AG04450 (cell line): Measurements from ENCODE around the gene NDUFAF4. TPM values are rescaled to one million over a fixed set of nuclear protein-coding genes. Genes with fewer than 3 reads are reported as not detected.

ENCODE experiments used
- CTCF ChIA-PET: fragments of 300-600, 350-600 bp; formaldehyde crosslinking; extraction: SDS; loops from one replicate; lab custom pipeline; 2022; ENCODE audit warnings: antibody characterized with exemption, inconsistent platforms; lab: Charles Lee
- POLR2A ChIA-PET: fragments of 350-600 bp; formaldehyde crosslinking; extraction: SDS; loops from one replicate; lab custom pipeline; 2021; ENCODE audit warnings: antibody characterized with exemption, inconsistent platforms; lab: Yijun Ruan, JAX
- DNase-seq: peaks from one replicate; pipeline ENCODE4 v3.0.0-alpha.2; 2011; ENCODE audit warnings: low read depth, low spot score
- H3K27ac ChIP-seq: one replicate; pipeline ENCODE4 v1.5.1; 2012; ENCODE audit warnings: low read depth, low read length, control low read depth
- H3K27me3 ChIP-seq: one replicate; pipeline ENCODE4 v1.6.0; 2012; ENCODE audit warnings: low read length; ENCODE audit not compliant: control insufficient read depth, insufficient read depth
- H3K4me3 ChIP-seq: 2 replicates; pipeline ENCODE4 v1.5.1; 2011; ENCODE audit warnings: mild to moderate bottlenecking, low read depth, low read length, control low read depth
- H3K9me3 ChIP-seq: 2 replicates; pipeline ENCODE4 v1.5.1; 2012; ENCODE audit warnings: low read length; ENCODE audit not compliant: control insufficient read depth, insufficient read depth
- CTCF ChIP-seq: IDR thresholded peaks from 2 replicates; pipeline ENCODE4 v1.5.1; 2011; ENCODE audit warnings: low read depth, low read length, control low read depth, inconsistent platforms
- polyA plus RNA-seq: library from polyadenylated mRNA; depleted of rRNA; stranded (reverse); fragments of >200 nt; gene quantifications from 2 replicates; pipeline ENCODE4 v1.2.3, GENCODE V29; 2011

Gene NDUFAF4
- polyA plus RNA-seq, 1 experiment: 32.5 TPM

GRCh38 chr6:96940322-96940721, 42.6 kb upstream of the NDUFAF4 start:
- no peak for TF ChIP-seq CTCF
- Histone ChIP-seq H3K27ac (no peak overlapping the region), H3K4me3 (no peak overlapping the region), H3K9me3 (no peaks in the 10 kb centered on the region), H3K27me3 (no peaks in the 10 kb centered on the region)
- ChIA-PET CTCF (no interaction called here), POLR2A (no interaction called here)
- no peak for DNase-seq

GRCh38 chr6:96939007-96939805, 41.5 kb upstream of the NDUFAF4 start:
- no peaks in the 10 kb centered on the region for H3K27me3 ChIP-seq
- ChIA-PET CTCF (no interaction called here), POLR2A (no interaction called here)
- no peak for DNase-seq
- H3K27ac ChIP-seq: no peak overlapping the region
- H3K9me3 ChIP-seq: no peaks in the 10 kb centered on the region
- no peak for TF ChIP-seq CTCF
- H3K4me3 ChIP-seq: no peak overlapping the region

GRCh38 chr6:96934087-96934486, 36.4 kb upstream of the NDUFAF4 start:
- CTCF ChIA-PET: no interaction called here
- POLR2A ChIA-PET: no interaction called here

GRCh38 chr6:96931198-96931597, 33.5 kb upstream of the NDUFAF4 start:
- CTCF ChIA-PET: no interaction called here
- TF ChIP-seq CTCF: no peak

More at GRCh38 chr6:96934087-96934486, 36.4 kb upstream of the NDUFAF4 start:
- TF ChIP-seq CTCF: no peak
- Histone ChIP-seq H3K27me3 (peaks cover 3% of the 10 kb centered on the region), H3K4me3 (no peak overlapping the region), H3K27ac (no peak overlapping the region), H3K9me3 (no peaks in the 10 kb centered on the region)
- DNase-seq: no peak

GRCh38 chr6:96929741-96930140, 32.0 kb upstream of the NDUFAF4 start:
- H3K27me3 ChIP-seq: peaks cover 23% of the 10 kb centered on the region
- POLR2A ChIA-PET: interaction anchor here (0.6 kb wide), 1 partner anchor 229 kb away, joined by 3 read pairs; no protein-coding TSS in a partner anchor

More at GRCh38 chr6:96931198-96931597, 33.5 kb upstream of the NDUFAF4 start:
- no peaks in the 10 kb centered on the region for H3K9me3 ChIP-seq
- no peak for DNase-seq
- POLR2A ChIA-PET: no interaction called here
- H3K4me3 ChIP-seq: no peak overlapping the region
- no peak overlapping the region for H3K27ac ChIP-seq
- peaks cover 15% of the 10 kb centered on the region for H3K27me3 ChIP-seq

More at GRCh38 chr6:96929741-96930140, 32.0 kb upstream of the NDUFAF4 start:
- DNase-seq: no peak
- no peak overlapping the region for H3K27ac ChIP-seq
- H3K4me3 ChIP-seq: no peak overlapping the region
- CTCF ChIA-PET: no interaction called here
- H3K9me3 ChIP-seq: no peaks in the 10 kb centered on the region
- TF ChIP-seq CTCF: no peak
